DND-41 (cell line): ENCODE results near the gene B3GNT5.

Source experiments
- ATAC-seq: fragments of 200-7000 bp; cut with Tn5 transposase; 3 replicates; pipeline ENCODE4 v1.9.1; 2021; ENCODE audit warnings: low read depth; ENCODE audit not compliant: insufficient read depth
- DNase-seq: peaks from one replicate; pipeline ENCODE4 v3.0.0-alpha.2; 2020
- H2AFZ ChIP-seq: 2 replicates; pipeline ENCODE4 v1.6.0; 2012; ENCODE audit warnings: low read depth, low read length
- H3K27ac ChIP-seq: 2 replicates; pipeline ENCODE4 v1.5.1; 2012; ENCODE audit warnings: low read length, inconsistent platforms
- H3K27me3 ChIP-seq: fragments of 200-600 bp; sonication (generic); 2 replicates; pipeline ENCODE4 v1.6.0; 2012; ENCODE audit warnings: low read length, mild to moderate bottlenecking, inconsistent platforms; ENCODE audit not compliant: insufficient read depth, poor library complexity
- H3K36me3 ChIP-seq: 2 replicates; pipeline ENCODE4 v1.5.1; 2012; ENCODE audit warnings: low read length, inconsistent platforms; ENCODE audit not compliant: insufficient read depth
- H3K4me1 ChIP-seq: 2 replicates; pipeline ENCODE4 v1.5.1; 2012; ENCODE audit warnings: mild to moderate bottlenecking, low read length; ENCODE audit not compliant: insufficient read depth
- H3K4me2 ChIP-seq: 2 replicates; pipeline ENCODE4 v1.6.0; 2012; ENCODE audit warnings: mild to moderate bottlenecking, moderate library complexity, low read length, inconsistent platforms; ENCODE audit not compliant: insufficient read depth
- H3K4me3 ChIP-seq, 2 experiments: fragments of 200-600 bp in 1 of 2; shearing (Covaris generic) in 1 of 2; 2 replicates each; pipeline ENCODE4 v1.5.1; 2012 to 2016; ENCODE audit warnings: inconsistent platforms in 2 of 2, low read length in 2 of 2, mild to moderate bottlenecking in 2 of 2, low read depth in 1 of 2, moderate library complexity in 1 of 2
- H3K79me2 ChIP-seq: 2 replicates; pipeline ENCODE4 v1.6.0; 2012; ENCODE audit warnings: low read length, inconsistent platforms; ENCODE audit not compliant: insufficient read depth
- H3K9ac ChIP-seq: 2 replicates; pipeline ENCODE4 v1.6.0; 2012; ENCODE audit warnings: low read depth, mild to moderate bottlenecking, inconsistent platforms, low read length, moderate library complexity
- H3K9me3 ChIP-seq: 2 replicates; pipeline ENCODE4 v1.5.1; 2012; ENCODE audit warnings: low read length, moderate library complexity, mild to moderate bottlenecking, inconsistent platforms; ENCODE audit not compliant: insufficient read depth, severe bottlenecking
- H4K20me1 ChIP-seq: 2 replicates; pipeline ENCODE4 v1.6.0; 2012; ENCODE audit warnings: low read length; ENCODE audit not compliant: insufficient read depth
- CTCF ChIP-seq: IDR thresholded peaks from 2 replicates; pipeline ENCODE4 v1.5.1; 2012; ENCODE audit warnings: borderline replicate concordance, low read length, moderate library complexity, mild to moderate bottlenecking; ENCODE audit not compliant: poor library complexity, severe bottlenecking; ENCODE audit errors: extremely low read depth
- EZH2 ChIP-seq: IDR thresholded peaks from 3 replicates; pipeline ENCODE4 v1.6.1; 2012; ENCODE audit warnings: borderline replicate concordance, low read depth, mild to moderate bottlenecking, moderate library complexity, low read length, inconsistent platforms; ENCODE audit not compliant: severe bottlenecking

The B3GNT5 gene

GRCh38 chr3:183249006-183249718 lies 3.9 kb upstream of the B3GNT5 start:
- DNase-seq, result no peak
- H3K9me3 ChIP-seq, result no peaks in the 10 kb centered on the region
- no peak overlapping the region for H3K4me3 ChIP-seq
- no peak overlapping the region for H2AFZ ChIP-seq
- ATAC-seq, result no peak
- no peaks in the 10 kb centered on the region for H3K36me3 ChIP-seq
- TF ChIP-seq EZH2 (no peak), CTCF (no peak)
- H3K27me3 ChIP-seq, result peaks cover 3% of the 10 kb centered on the region
- H3K27ac ChIP-seq, result no peak overlapping the region
- no peaks in the 10 kb centered on the region for H3K79me2 ChIP-seq
- no peaks in the 10 kb centered on the region for H4K20me1 ChIP-seq
- no peak overlapping the region for H3K4me2 ChIP-seq
- H3K4me1 ChIP-seq, result no peaks in the 10 kb centered on the region
- H3K9ac ChIP-seq, result no peak overlapping the region

- no peaks in the 10 kb centered on the region for H3K9me3 ChIP-seq
- no peaks in the 10 kb centered on the region for H3K27me3 ChIP-seq
- no peaks in the 10 kb centered on the region for H4K20me1 ChIP-seq
- H3K4me1 ChIP-seq, result no peaks in the 10 kb centered on the region
- DNase-seq (no peak), ATAC-seq (no peak)
- no peak overlapping the region for H2AFZ ChIP-seq
- no peaks in the 10 kb centered on the region for H3K36me3 ChIP-seq
- H3K4me3 ChIP-seq, result no peak overlapping the region
- H3K9ac ChIP-seq, result no peak overlapping the region
- no peak overlapping the region for H3K27ac ChIP-seq
- H3K79me2 ChIP-seq, result no peaks in the 10 kb centered on the region
- TF ChIP-seq EZH2 (no peak), CTCF (no peak)
- H3K4me2 ChIP-seq, result no peak overlapping the region
These were observed 803 bp upstream of the B3GNT5 start for GRCh38 chr3:183252118-183252782.

- H3K4me3 ChIP-seq, result no peak overlapping the region
- H3K79me2 ChIP-seq, result no peaks in the 10 kb centered on the region
- H3K4me2 ChIP-seq, result no peak overlapping the region
- TF ChIP-seq EZH2 (no peak), CTCF (no peak)
- H3K36me3 ChIP-seq, result no peaks in the 10 kb centered on the region
- H3K27me3 ChIP-seq, result no peaks in the 10 kb centered on the region
- no peak for ATAC-seq
- no peaks in the 10 kb centered on the region for H4K20me1 ChIP-seq
- no peak overlapping the region for H2AFZ ChIP-seq
- H3K4me1 ChIP-seq, result no peaks in the 10 kb centered on the region
- H3K9ac ChIP-seq, result no peak overlapping the region
- no peaks in the 10 kb centered on the region for H3K9me3 ChIP-seq
- no peak for DNase-seq
- H3K27ac ChIP-seq, result no peak overlapping the region
These were observed 754 bp downstream of the B3GNT5 start for GRCh38 chr3:183253528-183254486.
